GM19043 (cell line): ENCODE data around the gene SAE1.

Experiments used
- ATAC-seq: cut with Tn5 transposase; IDR thresholded peaks from one replicate; pipeline ENCODE4 v1.9.1; 2021; ENCODE audit warnings: low read depth; ENCODE audit not compliant: unreplicated experiment

SAE1 gene

GRCh38 chr19:47157431-47158321 lies 27.0 kb downstream of the SAE1 start:
- no peak for ATAC-seq

- ATAC-seq, result no peak
Observed at GRCh38 chr19:47158367-47158791, 27.7 kb downstream of the SAE1 start.

GRCh38 chr19:47158879-47159503 lies 28.4 kb downstream of the SAE1 start:
- no peak for ATAC-seq

- ATAC-seq, result no peak
Observed at GRCh38 chr19:47161876-47162489, 31.3 kb downstream of the SAE1 start.

GRCh38 chr19:47168065-47168464 lies 37.4 kb downstream of the SAE1 start:
- no peak for ATAC-seq

- no peak for ATAC-seq
Observed at GRCh38 chr19:47172666-47173455, 42.2 kb downstream of the SAE1 start.

- ATAC-seq, result no peak
Observed at GRCh38 chr19:47176071-47176626, 45.5 kb downstream of the SAE1 start.

- no peak for ATAC-seq
Observed at GRCh38 chr19:47176627-47177090, 46.0 kb downstream of the SAE1 start.

GRCh38 chr19:47179653-47180310 lies 49.1 kb downstream of the SAE1 start:
- ATAC-seq, result no peak

GRCh38 chr19:47183601-47184000 lies 53.0 kb downstream of the SAE1 start:
- no peak for ATAC-seq

- peak; percentile 86 for ATAC-seq
Observed at GRCh38 chr19:47186446-47187334, 56.1 kb downstream of the SAE1 start.

- ATAC-seq, result no peak
Observed at GRCh38 chr19:47187335-47187655, 56.7 kb downstream of the SAE1 start.

- no peak for ATAC-seq
Observed at GRCh38 chr19:47187797-47188196, 57.2 kb downstream of the SAE1 start.

- no peak for ATAC-seq
Observed at GRCh38 chr19:47188507-47189033, 57.9 kb downstream of the SAE1 start.

- ATAC-seq, result no peak
Observed at GRCh38 chr19:47190167-47190727, 59.6 kb downstream of the SAE1 start.

- ATAC-seq, result no peak
Observed at GRCh38 chr19:47195434-47195833, 64.8 kb downstream of the SAE1 start.

- no peak for ATAC-seq
Observed at GRCh38 chr19:47197141-47197540, 66.5 kb downstream of the SAE1 start.

GRCh38 chr19:47200530-47200929 lies 69.9 kb downstream of the SAE1 start:
- no peak for ATAC-seq
